T-helper 2 cell treated with Interferon-gamma antibody and Interleukin-4, amounts not matched to agents 100 ng/mL and 5 ng/mL, for 36 hours (primary cell): Measurements from ENCODE around the gene STPG2. TPM values are rescaled to one million over a fixed set of nuclear protein-coding genes. Genes with fewer than 3 reads are reported as not detected.

Experiments
- intact Hi-C: fragments of 100-400 bp; cut with micrococcal nuclease; formaldehyde crosslinking; loops from one replicate; pipeline ENCODE4 v1.15.1; 2023
- total RNA-seq: library from RNA; stranded (reverse); gene quantifications from 2 replicates; pipeline ENCODE4 v1.2.3, GENCODE V29; 2022

STPG2 gene
- total RNA-seq, 1 donor from 2014 or later = not detected

DNA sequence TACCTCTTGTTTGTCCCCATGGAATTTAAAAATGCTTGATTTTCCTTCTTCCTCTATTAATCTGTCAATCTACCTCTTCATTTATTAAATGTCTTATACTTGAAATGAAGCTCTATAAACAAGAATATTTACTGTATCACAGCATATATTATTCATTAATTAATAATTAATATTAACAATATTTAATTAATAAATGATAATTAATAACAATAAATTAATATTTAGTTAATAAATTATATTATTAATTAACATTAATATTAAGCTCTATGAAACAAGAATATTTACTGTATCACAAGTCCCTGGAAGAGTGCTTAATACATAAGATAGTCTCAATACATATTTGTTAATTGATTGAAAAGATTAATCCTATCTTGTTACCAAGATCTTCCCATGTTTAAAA, 306.6 kb downstream of the STPG2 start:
- intact Hi-C loops = no loop called here

DNA sequence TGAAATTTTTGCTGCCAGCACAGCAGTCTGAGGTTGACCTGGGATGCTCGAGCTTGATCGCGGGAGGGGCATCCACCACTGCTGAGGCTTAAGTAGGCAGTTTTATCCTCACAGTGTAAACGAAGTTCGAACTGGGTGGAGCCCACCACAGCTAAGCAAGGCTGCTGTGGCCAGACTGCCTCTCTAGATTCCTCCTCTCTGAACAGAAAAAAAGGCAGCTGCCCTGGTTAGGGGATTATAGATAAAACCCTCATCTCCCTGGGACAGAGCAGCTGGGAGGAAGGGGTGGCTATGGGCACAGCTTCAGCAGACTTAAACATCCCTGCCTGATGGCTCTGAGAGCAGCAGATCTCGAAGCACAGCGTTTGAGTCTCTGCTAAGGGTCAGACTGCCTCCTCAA, 314.6 kb downstream of the STPG2 start:
- intact Hi-C loops = no loop called here

DNA sequence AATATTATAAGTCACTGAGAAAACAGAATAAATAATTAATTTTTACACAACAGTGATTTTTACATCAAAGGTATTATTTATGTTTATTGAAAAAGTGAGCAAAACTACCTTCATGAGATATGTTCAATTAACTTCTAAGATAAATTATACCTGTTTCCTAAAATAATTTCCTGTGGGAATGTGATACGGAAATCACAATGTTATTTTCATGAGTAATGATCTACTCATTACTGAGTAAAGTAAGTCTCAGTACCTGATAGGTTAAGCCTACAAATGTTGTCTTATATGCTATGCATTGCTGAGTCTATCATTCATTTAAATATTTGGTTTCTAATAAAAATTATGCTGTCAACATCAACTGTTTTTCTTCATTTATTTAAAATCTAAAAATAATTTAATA, 324.0 kb downstream of the STPG2 start:
- intact Hi-C loops = no loop called here

DNA sequence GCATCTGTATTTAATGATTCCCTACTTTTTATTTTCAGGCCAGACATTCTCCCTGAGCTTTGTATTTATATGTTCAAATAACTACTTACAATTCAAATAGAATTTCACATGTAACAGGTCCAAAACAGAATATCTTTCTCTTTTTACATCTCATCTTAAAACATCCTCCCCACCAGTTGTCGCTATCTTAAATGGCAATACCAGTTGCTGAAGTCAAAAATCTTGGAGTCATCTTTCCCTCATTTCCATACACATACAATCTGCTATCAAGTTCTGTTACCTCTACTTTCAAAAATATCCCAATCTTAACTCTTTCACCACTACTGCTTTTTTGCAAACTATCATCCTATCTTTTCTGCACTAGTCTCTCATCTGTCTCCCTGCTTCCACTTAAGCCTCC, 330.5 kb downstream of the STPG2 start:
- intact Hi-C loops = no loop called here

DNA sequence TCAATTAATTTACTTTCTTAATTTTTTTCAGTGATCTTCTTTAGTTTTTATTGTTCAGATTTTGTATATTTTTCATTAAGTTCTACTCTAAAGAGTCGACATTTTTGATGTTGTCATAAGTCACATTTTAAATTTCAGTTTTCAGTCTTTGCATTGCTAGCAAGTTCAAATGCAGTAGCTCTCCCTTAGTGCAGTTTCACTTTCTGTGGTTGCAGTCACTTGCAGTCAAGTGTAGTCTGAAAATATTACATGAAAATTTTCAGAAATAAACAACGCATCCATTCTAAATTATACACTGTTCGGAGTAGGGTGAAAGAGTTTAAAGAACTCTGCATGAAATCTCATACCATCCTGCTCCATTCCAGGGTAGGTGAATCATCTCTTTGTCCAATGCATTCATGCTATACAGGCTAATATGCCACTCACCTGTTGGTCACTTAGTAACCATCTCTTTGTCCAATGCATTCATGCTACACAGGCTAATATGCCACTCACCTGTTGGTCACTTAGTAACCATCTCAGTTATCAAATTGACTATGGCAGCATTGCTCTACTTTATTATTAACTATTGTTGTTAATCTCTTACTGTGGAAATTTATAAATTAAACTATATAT, 356.9 kb downstream of the STPG2 start:
- intact Hi-C loops = no loop called here

DNA sequence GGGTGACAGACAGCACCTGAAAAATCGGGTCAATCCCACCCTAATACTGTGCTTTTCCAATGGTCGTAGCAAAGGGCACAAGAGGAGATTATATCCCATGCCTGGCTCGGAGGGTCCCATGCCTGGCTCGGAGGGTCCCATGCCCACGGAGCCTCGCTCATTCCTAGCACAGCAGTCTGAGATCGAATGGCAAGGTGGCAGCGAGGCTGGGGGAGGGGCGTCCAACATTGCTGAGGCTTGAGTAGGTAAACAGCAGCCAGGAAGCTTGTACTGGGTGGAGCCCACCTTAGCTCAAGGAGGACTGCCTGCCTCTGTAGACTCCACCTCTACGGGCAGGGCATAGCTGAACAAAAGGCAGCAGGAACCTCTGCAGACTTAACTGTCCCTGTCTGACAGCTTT, 365.1 kb downstream of the STPG2 start:
- intact Hi-C loops = no loop called here

DNA sequence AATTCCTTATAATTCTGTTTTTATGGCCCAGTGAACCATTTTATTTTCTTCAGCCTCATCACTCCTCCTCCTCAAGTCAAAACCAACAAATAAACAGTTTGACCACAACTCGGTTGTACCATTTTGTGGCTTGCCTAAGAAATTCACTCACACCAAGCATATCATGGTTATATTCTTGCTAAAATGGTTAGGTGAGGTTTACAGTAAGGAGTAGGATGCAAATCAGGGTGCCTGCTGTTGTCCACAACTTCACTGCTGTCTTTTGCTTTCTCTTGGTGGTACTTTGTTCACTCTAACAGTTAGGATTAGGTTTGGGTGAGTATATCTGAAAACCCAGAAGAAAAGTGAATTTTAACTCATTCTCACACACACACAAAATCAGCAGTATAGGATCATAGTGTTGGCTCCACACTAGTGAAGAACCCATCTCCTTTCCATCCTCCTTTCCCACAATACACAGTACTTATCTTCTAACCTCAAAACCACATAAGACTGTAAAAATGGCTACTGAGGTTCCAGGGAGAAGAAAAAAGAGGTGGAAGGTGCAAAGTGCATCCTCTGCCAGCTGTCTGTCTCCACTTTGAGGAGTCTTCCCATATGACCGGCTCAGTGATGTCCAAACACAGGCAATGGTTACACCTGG, 368.8 kb downstream of the STPG2 start:
- intact Hi-C loops = no loop called here

DNA sequence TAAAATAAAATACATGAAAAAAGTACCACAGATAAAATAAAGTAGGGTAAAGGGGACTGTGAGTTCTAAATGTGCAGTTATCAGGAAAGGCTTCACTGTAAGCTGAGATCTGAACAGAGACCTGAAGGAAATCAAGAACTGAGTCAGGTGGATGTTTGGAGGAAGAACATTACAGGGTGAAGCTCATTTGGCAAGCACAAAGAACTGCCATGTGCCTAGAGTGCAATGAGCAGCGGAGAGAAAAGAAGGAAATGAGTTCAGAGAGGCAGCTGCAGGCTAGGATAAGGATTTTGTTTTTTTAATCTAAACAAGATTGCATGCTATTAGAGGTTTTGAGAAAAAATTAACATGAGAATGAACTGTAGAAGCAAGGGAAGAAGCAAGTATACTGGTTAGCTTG, 373.1 kb downstream of the STPG2 start:
- intact Hi-C loops = no loop called here

DNA sequence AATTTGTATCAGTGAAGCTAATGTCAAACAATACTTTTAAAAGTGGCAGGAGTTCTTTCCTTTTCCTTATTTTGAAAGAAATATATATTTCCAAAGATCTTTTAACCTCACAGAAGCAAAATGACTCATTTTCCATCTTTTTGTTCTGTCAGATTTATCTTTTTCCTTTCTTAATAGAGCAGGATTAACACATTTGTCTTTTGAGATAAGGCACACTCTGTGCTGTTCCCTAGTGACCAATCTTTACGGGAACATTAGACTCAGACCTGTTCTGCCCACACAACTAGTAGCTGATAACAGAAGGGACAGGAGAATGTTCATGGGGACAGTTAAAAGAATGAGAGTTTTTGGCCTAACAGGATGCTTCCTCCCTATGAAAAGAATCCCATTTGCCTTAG, 381.2 kb downstream of the STPG2 start:
- intact Hi-C loops = no loop called here

DNA sequence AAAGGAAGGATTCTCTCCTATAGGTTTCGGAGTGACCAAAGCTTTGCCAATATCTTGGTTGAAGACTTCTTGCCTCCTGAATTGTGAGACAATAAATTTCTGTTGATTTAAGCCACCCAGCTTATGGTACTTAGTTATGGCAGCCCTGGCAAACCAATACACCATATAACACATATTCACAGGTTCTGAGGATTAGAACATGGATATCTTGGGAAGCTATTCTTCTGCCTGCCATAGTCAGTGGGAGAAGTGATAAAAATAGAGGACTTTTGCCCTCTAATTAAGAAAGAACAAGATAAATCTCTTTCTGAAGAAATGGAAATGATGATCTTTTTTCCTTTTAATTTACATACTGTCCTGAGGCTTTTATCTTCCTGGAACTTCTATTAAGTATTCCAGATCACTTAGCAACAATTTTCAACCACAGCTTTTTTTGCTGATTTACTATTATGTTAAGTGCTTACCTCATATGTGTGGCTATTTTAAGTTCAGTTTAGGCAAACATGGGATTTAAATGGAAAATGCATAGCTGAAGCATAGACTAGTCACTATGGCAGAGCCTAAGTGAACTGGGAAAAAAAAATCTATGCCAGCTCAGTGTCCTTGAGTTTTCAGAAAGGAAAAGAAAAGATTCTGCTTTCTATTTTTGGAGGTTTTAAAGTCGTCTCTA, 381.7 kb downstream of the STPG2 start:
- intact Hi-C loops = no loop called here

DNA sequence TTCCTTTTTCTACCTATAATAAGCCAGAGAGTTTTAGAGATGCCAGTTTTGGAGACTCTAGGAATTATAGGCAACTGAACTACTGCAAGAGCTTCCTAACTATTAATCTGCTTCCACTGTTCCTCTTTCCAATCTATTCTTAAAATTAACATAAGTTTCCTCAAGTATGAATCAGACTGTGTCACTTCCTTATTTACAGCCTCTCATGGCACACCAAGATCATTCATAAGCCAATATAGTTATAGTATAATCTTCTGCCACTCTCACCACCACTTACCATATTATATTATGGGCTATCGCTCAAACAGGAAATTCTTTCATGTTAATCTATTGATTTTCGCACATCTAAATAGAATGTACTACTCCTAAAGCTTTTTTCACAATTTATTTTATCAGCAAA, 383.5 kb downstream of the STPG2 start:
- intact Hi-C loops = no loop called here

DNA sequence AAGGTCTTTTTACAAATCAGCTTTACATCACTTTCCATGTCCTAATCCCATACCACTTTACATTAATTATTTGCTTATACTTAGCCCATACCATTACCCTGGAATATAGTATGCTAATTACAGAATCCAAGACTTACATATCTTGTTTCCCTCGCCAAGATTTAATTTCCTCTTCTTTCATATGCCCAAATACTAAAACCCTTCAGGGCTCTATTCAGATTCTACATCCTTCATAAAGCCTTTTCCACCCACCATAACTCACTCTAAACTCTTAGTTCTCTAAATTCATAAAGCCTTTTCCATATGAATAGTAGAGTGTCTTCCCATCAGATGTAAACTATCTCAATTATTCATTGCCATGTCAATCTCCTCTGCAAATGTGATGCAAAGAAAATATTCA, 390.7 kb downstream of the STPG2 start:
- intact Hi-C loops = no loop called here

DNA sequence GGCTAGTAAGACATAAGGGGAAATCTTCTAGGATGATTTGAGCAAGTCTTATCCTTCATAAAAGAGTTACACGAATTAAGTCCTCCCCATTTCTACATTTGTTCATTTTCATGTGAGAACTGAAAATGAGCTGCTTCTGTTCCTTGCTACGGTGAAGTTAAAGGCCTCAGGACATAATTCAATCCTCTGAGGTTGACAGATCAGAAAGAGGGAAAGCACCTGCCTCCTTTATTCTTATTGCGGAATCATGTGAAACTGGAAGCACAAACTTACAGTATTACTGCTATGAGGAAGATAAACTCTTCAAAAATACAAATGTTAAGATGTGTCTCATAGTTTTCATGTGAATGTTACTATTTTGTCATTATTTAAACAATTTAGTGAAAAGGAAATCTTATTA, 395.3 kb downstream of the STPG2 start:
- intact Hi-C loops = no loop called here

DNA sequence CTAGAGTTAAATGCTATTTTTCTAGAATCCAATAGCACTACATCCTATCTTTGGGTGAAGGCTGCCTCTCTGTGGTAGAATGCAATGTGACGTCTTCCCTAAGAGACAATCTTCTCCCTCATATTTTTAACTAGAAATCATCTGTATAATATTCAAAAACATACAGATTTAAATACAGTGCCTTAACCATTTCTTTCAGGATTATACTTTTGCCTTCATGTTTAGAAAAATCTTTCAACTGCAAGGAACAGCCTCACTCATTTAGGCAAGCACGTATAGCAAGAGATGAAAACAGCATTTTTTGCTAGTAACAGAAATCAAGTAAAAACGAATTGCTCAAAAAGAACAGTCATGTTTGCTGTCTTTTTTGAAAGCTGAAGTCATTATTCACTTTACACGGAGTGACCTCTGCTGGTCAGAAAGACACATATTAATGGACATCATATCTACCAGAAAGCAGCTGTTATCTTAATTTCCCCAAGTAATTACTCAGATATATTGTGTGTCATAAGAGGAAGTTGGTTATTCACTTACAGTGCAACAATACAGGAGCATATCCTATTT, 422.3 kb downstream of the STPG2 start:
- intact Hi-C loops = no loop called here

DNA sequence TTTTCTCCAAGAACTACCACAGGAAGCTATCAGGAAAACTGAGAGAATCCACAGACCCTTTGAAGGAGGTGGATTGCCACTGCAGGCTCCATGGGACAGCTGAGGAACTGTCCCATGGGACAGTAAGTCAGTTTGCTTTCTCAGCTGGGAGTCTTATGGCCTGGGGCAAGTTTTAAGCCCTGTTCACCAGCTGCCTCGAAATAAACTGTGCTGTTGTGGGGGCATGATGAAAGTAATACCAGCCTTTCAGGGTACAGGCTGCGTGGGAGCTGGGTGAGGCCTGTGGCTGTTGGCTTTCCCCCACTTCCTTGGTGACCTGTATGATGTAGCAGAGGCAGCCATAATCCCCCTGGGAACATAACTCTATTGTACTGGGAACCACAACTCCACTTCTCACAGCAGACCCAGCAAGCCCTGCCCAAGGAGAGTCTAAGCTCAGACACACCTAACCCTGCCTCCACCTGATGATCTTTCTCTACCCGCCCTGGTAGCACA, 452.1 kb downstream of the STPG2 start:
- intact Hi-C loops = no loop called here

DNA sequence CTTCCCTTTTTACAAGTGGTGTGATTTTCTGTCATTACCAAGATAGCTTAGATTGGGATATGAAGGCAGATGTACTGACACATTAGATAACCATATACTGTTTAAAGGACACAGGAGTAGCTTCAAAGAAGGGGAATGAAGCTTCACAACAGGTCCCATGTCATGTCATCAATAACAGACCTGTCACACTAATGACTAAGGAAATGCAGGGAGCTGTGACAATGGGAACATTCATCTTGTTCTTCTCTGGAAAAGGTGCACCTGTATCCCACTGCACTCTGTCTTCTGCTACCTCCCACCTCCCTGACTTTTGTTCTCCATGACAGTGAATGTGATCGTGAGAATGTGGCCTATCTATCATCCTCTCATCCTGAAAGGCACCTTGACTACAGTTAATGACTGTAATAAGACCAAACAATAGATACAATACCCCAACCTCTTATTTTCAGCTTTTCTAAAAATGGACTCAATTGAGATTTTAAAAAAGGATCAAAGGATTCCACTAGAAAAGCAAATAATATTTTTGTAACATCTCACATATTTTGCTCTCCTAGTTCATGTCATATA, 472.5 kb downstream of the STPG2 start:
- intact Hi-C loops = no loop called here

DNA sequence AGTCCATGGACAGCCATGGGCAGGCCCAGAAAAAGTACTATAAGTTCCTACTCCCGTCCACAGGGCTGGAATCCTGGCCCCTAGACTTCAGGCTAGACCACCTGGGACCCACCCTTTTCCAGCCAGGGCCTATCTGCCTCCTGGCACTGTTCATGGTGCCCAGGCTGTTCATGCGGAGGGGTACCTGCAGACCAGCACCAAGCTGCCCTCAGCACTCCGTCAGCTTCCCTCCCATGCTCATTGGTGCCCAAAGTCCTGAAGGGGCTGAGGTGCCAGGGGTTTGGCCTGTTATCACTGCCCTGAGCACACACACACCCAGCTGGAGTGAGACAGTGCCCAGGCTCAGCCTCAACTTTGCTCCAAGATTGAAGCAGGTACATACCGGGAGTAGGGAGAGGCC, 477.7 kb downstream of the STPG2 start:
- intact Hi-C loops = no loop called here

DNA sequence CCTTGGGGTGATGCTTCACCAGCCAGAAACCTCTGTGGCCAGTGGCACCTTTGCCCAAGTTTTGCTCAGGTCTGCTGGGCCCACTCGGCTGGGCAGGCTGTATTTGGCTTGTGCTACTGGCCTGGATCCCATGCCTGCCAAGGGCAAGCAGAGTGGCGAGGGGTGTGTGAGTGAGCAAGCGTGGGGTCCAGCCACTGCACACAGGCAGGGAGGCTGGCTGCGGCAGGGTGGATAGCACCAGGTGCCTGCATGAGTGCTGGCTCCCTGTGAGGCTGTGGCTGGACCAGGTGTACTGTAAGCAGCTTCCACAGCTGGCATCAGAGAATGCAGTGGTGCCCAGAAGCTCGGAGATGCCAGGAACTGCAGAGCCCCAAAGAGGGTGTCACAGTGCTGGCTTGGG, 478.5 kb downstream of the STPG2 start:
- intact Hi-C loops = no loop called here

DNA sequence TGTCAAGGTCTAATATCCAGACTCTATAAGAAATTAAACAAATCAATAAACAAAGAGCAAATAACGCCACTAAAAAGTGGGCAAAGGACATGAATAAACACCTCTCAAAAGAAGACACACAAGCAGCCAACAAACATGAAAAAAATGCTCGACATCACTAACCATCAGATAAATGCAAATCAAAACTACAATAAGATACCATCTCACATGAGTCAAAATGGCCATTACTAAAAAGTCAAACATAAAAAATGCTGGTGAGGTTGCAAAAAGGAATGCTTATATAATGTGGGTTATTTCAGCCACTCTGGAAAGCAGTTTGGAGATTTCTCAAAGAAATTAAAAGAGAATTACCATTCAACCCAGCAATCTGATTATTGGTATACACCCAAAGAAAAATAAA, 481.1 kb downstream of the STPG2 start:
- intact Hi-C loops = no loop called here

DNA sequence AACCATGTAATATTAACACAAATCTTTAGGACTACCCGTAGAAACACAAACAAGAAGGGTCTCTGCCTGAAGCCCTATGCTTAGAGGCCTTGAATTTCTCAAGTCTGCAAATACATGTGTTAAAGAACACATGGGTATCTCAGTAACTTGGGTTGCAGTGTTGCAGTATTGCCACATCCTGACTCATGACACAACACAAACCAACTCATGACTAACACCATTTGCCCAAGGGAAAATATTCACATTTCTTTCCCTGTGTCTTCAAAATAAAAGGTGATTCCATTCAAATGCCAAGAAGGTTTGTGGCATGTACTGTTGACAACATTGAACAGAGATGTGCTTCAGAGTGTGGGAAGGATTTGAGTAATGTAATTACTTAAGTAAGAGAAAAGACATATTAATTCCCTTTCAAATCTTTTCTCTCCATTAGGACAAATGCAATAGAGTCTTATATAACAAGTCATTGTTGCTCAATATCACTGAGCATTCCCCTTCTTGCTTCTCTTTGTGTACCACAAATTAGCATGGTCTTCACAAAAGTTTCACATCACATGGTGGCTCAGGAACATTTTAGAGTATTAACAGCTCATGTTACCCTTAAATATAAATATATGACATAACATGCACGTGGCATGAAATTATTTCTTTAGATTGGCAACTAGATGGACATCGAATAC, 487.1 kb downstream of the STPG2 start:
- intact Hi-C loops = no loop called here

DNA sequence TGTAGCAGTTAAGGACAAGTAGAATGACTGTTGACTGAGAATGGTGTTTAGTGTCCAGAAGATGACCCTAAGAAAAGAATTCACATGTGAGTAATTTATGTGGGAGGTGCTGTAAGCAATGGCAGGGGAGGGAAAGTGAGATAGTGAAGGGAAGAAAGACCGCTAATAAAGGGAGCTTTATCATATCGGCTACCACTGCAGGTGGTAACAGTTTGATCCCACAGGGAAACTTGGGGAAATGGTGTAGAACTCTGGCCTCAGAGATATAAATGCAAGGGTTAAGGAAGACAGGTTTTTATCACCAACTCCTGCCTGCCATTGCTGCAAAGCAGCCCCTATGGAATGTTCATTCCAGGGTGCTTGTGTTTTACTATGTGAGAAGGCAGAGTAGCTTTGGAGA, 489.6 kb downstream of the STPG2 start:
- intact Hi-C loops = no loop called here

DNA sequence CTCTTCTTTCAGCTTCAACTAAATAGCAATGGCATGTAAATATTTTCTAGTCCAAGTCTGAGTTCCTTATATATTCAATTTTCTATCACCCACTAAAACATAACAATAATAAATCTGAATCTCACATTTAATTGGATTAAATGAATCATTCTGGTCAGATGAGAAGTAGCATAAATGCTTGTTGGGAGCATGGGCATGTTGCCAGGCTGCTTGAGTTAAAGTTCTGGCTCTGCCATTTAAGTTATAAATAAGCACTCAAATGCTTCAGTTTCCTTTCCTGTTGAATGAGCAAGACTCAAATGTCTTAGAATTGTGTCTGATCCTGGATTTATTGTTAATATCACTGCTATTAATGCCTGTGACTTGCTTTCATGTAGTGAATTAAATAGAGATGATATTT, 496.3 kb downstream of the STPG2 start:
- intact Hi-C loops = no loop called here
